Subcutaneous abdominal adipose tissue (tissue), 5 donors: ENCODE results near the gene SLIT3.

Experiments
- H3K27ac ChIP-seq: one replicate; pipeline ENCODE4 v1.7.0; 2013; ENCODE audit warnings: low read depth, mild to moderate bottlenecking, inconsistent platforms, low read length, moderate library complexity
- H3K27me3 ChIP-seq, 5 donors: one replicate each; pipeline ENCODE4 v1.7.0; 2013; ENCODE audit warnings: low read length in 5 of 5, inconsistent platforms in 1 of 5; ENCODE audit not compliant: control insufficient read depth in 5 of 5, insufficient read depth in 4 of 5
- H3K36me3 ChIP-seq, 5 donors: one replicate each; pipeline ENCODE4 v1.7.0; 2013; ENCODE audit warnings: low read length in 5 of 5; ENCODE audit not compliant: control insufficient read depth in 5 of 5, insufficient read depth in 5 of 5
- H3K4me1 ChIP-seq, 5 donors: one replicate each; pipeline ENCODE4 v1.7.0; 2013; ENCODE audit warnings: low read length in 5 of 5, mild to moderate bottlenecking in 3 of 5, moderate library complexity in 1 of 5; ENCODE audit not compliant: control insufficient read depth in 5 of 5, insufficient read depth in 5 of 5
- H3K4me3 ChIP-seq, 5 donors: one replicate each; pipeline ENCODE4 v1.7.0; 2013; ENCODE audit warnings: low read length in 5 of 5, low read depth in 1 of 5
- H3K9ac ChIP-seq, 5 donors: one replicate each; pipeline ENCODE4 v1.7.0; 2013; ENCODE audit warnings: low read length in 5 of 5, mild to moderate bottlenecking in 4 of 5, moderate library complexity in 3 of 5
- H3K9me3 ChIP-seq, 5 donors: one replicate each; pipeline ENCODE4 v1.7.0; 2013; ENCODE audit warnings: low read length in 5 of 5; ENCODE audit not compliant: control insufficient read depth in 5 of 5
- donor health status: healthy.
- donor health status: healthy.
- donor health status: healthy.
- donor health status: healthy.
- donor health status: healthy.

The SLIT3 gene

GRCh38 chr5:168978500-168978899, 322.4 kb downstream of the SLIT3 start:
- Histone ChIP-seq H3K9ac (no peak overlapping the region), H3K4me1 (peaks cover 0 to 26% (median 18%) of the 10 kb centered on the region in 5 donors), H3K27me3 (no peaks in the 10 kb centered on the region), H3K27ac (no peak overlapping the region), H3K4me3 (no peak overlapping the region), H3K36me3 (no peaks in the 10 kb centered on the region), H3K9me3 (no peaks in the 10 kb centered on the region)

GRCh38 chr5:168978015-168978414, 322.9 kb downstream of the SLIT3 start:
- H3K9ac ChIP-seq = no peak overlapping the region
- no peaks in the 10 kb centered on the region for H3K36me3 ChIP-seq
- no peak overlapping the region for H3K4me3 ChIP-seq
- H3K27ac ChIP-seq = no peak overlapping the region
- H3K4me1 ChIP-seq = peaks cover 0 to 26% (median 18%) of the 10 kb centered on the region in 5 donors
- no peaks in the 10 kb centered on the region for H3K27me3 ChIP-seq
- H3K9me3 ChIP-seq = no peaks in the 10 kb centered on the region

GRCh38 chr5:168976311-168976970, 324.5 kb downstream of the SLIT3 start:
- no peak overlapping the region for H3K4me3 ChIP-seq
- H3K4me1 ChIP-seq = peaks cover 0 to 26% (median 18%) of the 10 kb centered on the region in 5 donors
- H3K27ac ChIP-seq = no peak overlapping the region
- no peaks in the 10 kb centered on the region for H3K27me3 ChIP-seq
- no peaks in the 10 kb centered on the region for H3K9me3 ChIP-seq
- H3K36me3 ChIP-seq = no peaks in the 10 kb centered on the region
- H3K9ac ChIP-seq = no peak overlapping the region

GRCh38 chr5:168975331-168975730, 325.6 kb downstream of the SLIT3 start:
- Histone ChIP-seq H3K4me3 (no peak overlapping the region), H3K9me3 (no peaks in the 10 kb centered on the region), H3K27ac (no peak overlapping the region), H3K4me1 (peaks cover 0 to 24% (median 15%) of the 10 kb centered on the region in 5 donors), H3K9ac (no peak overlapping the region), H3K27me3 (no peaks in the 10 kb centered on the region), H3K36me3 (no peaks in the 10 kb centered on the region)

GRCh38 chr5:168974082-168974481, 326.9 kb downstream of the SLIT3 start:
- Histone ChIP-seq H3K4me1 (peaks cover 0 to 11% (median 5%) of the 10 kb centered on the region in 5 donors), H3K27me3 (no peaks in the 10 kb centered on the region), H3K9me3 (no peaks in the 10 kb centered on the region), H3K27ac (no peak overlapping the region), H3K4me3 (no peak overlapping the region), H3K36me3 (no peaks in the 10 kb centered on the region), H3K9ac (no peak overlapping the region)

- Histone ChIP-seq H3K9ac (no peak overlapping the region), H3K9me3 (no peaks in the 10 kb centered on the region), H3K27me3 (no peaks in the 10 kb centered on the region), H3K4me3 (no peak overlapping the region), H3K27ac (no peak overlapping the region), H3K36me3 (no peaks in the 10 kb centered on the region), H3K4me1 (peaks cover 0 to 8% (median 2%) of the 10 kb centered on the region in 5 donors)
These were observed 328.2 kb downstream of the SLIT3 start for GRCh38 chr5:168972731-168973130.

- Histone ChIP-seq H3K27ac (no peak overlapping the region), H3K27me3 (no peaks in the 10 kb centered on the region), H3K36me3 (no peaks in the 10 kb centered on the region), H3K9me3 (no peaks in the 10 kb centered on the region), H3K4me1 (peaks cover 0 to 8% (median 2%) of the 10 kb centered on the region in 5 donors), H3K9ac (no peak overlapping the region), H3K4me3 (no peak overlapping the region)
These were observed 329.8 kb downstream of the SLIT3 start for GRCh38 chr5:168971100-168971499.

- no peaks in the 10 kb centered on the region for H3K9me3 ChIP-seq
- no peak overlapping the region for H3K4me3 ChIP-seq
- no peaks in the 10 kb centered on the region for H3K4me1 ChIP-seq
- no peaks in the 10 kb centered on the region for H3K36me3 ChIP-seq
- no peak overlapping the region for H3K9ac ChIP-seq
- no peak overlapping the region for H3K27ac ChIP-seq
- H3K27me3 ChIP-seq = no peaks in the 10 kb centered on the region
These were observed 331.5 kb downstream of the SLIT3 start for GRCh38 chr5:168969326-168969886.

GRCh38 chr5:168967882-168968620, 332.9 kb downstream of the SLIT3 start:
- no peak overlapping the region for H3K9ac ChIP-seq
- no peaks in the 10 kb centered on the region for H3K36me3 ChIP-seq
- no peaks in the 10 kb centered on the region for H3K27me3 ChIP-seq
- no peak overlapping the region for H3K27ac ChIP-seq
- no peaks in the 10 kb centered on the region for H3K4me1 ChIP-seq
- no peaks in the 10 kb centered on the region for H3K9me3 ChIP-seq
- H3K4me3 ChIP-seq = no peak overlapping the region

- H3K27ac ChIP-seq = no peak overlapping the region
These were observed 335.3 kb downstream of the SLIT3 start for GRCh38 chr5:168965638-168966037.

More at GRCh38 chr5:168965638-168966037, 335.3 kb downstream of the SLIT3 start:
- H3K36me3 ChIP-seq = no peaks in the 10 kb centered on the region
- peaks cover 0 to 2% (median 0%) of the 10 kb centered on the region in 5 donors for H3K4me1 ChIP-seq
- no peaks in the 10 kb centered on the region for H3K9me3 ChIP-seq
- H3K9ac ChIP-seq = no peak overlapping the region
- H3K27me3 ChIP-seq = no peaks in the 10 kb centered on the region
- H3K4me3 ChIP-seq = no peak overlapping the region
